ENCODE results near the gene RAI1.

- TF ChIP-seq CTCF (conservative IDR thresholded peaks at IDR 0.05; ENCODE audit: low read depth in 2 of 2) (no peak), POLR2AphosphoS5 (IDR thresholded peaks at IDR 0.05; ENCODE audit: low read depth) (no peak), EZH2phosphoT487 (IDR thresholded peaks at IDR 0.05; ENCODE audit: unreplicated experiment) (no peak), EZH2 (IDR thresholded peaks at IDR 0.05; ENCODE audit: low read depth, unreplicated experiment) (no peak)
Observed at GRCh38 chr17:17851103-17852002, 170.1 kb downstream of the RAI1 start.

All from GM23338 (cell line).